ENCODE data around the gene CX3CL1.

The CX3CL1 gene

GRCh38 chr16:57383276-57384247 lies 11.3 kb downstream of the CX3CL1 start:
- Histone ChIP-seq H3K9ac (ENCODE audit: low read depth, low read length, poor library complexity, severe bottlenecking) (no peak overlapping the region), H3K4me1 (ENCODE audit: insufficient read depth, low read length, poor library complexity, severe bottlenecking) (peaks cover 13% of the 10 kb centered on the region), H3K4me3 (ENCODE audit: low read length, poor library complexity, severe bottlenecking) (no peak overlapping the region), H3K27me3 (ENCODE audit: insufficient read depth, low read length, poor library complexity, severe bottlenecking) (no peaks in the 10 kb centered on the region), H3K79me2 (ENCODE audit: insufficient read depth, low read length) (no peaks in the 10 kb centered on the region), H3F3A (ENCODE audit: low read depth) (no peaks in the 10 kb centered on the region), H2AFZ (ENCODE audit: low read length) (no peak overlapping the region), H3K4me2 (ENCODE audit: low read depth, low read length, poor library complexity, severe bottlenecking) (no peak overlapping the region), H4K20me1 (ENCODE audit: insufficient read depth, low read length, poor library complexity, severe bottlenecking) (no peaks in the 10 kb centered on the region), H3K9me2 (replicated peaks; ENCODE audit: low read depth, low read length) (no peaks in the 10 kb centered on the region), H3K36me3 (ENCODE audit: insufficient read depth, low read length) (no peaks in the 10 kb centered on the region), H3K9me3 (ENCODE audit: insufficient read depth, low read depth, low read length) (no peaks in the 10 kb centered on the region)
- TF ChIP-seq CTCF (conservative IDR thresholded peaks at IDR 0.05; ENCODE audit: low read length) (no peak), EZH2phosphoT487 (IDR thresholded peaks at IDR 0.05; ENCODE audit: borderline replicate concordance) (no peak)

- H3K36me3 ChIP-seq (ENCODE audit: insufficient read depth, low read length) = no peaks in the 10 kb centered on the region
- no peak overlapping the region for H2AFZ ChIP-seq (ENCODE audit: low read length)
- H3K9me2 ChIP-seq (replicated peaks; ENCODE audit: low read depth, low read length) = no peaks in the 10 kb centered on the region
- no peaks in the 10 kb centered on the region for H3K79me2 ChIP-seq (ENCODE audit: insufficient read depth, low read length)
- H3K9me3 ChIP-seq (ENCODE audit: insufficient read depth, low read depth, low read length) = no peaks in the 10 kb centered on the region
- no peaks in the 10 kb centered on the region for H3F3A ChIP-seq (ENCODE audit: low read depth)
- TF ChIP-seq EZH2phosphoT487 (IDR thresholded peaks at IDR 0.05; ENCODE audit: borderline replicate concordance) = no peak
- TF ChIP-seq CTCF (conservative IDR thresholded peaks at IDR 0.05; ENCODE audit: low read length) = no peak
- H4K20me1 ChIP-seq (ENCODE audit: insufficient read depth, low read length, poor library complexity, severe bottlenecking) = no peaks in the 10 kb centered on the region
- no peaks in the 10 kb centered on the region for H3K27me3 ChIP-seq (ENCODE audit: insufficient read depth, low read length, poor library complexity, severe bottlenecking)
- H3K9ac ChIP-seq (ENCODE audit: low read depth, low read length, poor library complexity, severe bottlenecking) = no peak overlapping the region
- H3K4me1 ChIP-seq (ENCODE audit: insufficient read depth, low read length, poor library complexity, severe bottlenecking) = peaks cover 13% of the 10 kb centered on the region
- no peak overlapping the region for H3K4me2 ChIP-seq (ENCODE audit: low read depth, low read length, poor library complexity, severe bottlenecking)
- no peak overlapping the region for H3K4me3 ChIP-seq (ENCODE audit: low read length, poor library complexity, severe bottlenecking)
Measured at GRCh38 chr16:57384248-57385070, 12.2 kb downstream of the CX3CL1 start.

GRCh38 chr16:57385083-57385482 lies 12.8 kb downstream of the CX3CL1 start:
- H3K4me2 ChIP-seq (ENCODE audit: low read depth, low read length, poor library complexity, severe bottlenecking) = no peak overlapping the region
- no peaks in the 10 kb centered on the region for H3F3A ChIP-seq (ENCODE audit: low read depth)
- TF ChIP-seq EZH2phosphoT487 (IDR thresholded peaks at IDR 0.05; ENCODE audit: borderline replicate concordance) = no peak
- TF ChIP-seq CTCF (conservative IDR thresholded peaks at IDR 0.05; ENCODE audit: low read length) = no peak
- no peaks in the 10 kb centered on the region for H3K27me3 ChIP-seq (ENCODE audit: insufficient read depth, low read length, poor library complexity, severe bottlenecking)
- no peaks in the 10 kb centered on the region for H3K9me3 ChIP-seq (ENCODE audit: insufficient read depth, low read depth, low read length)
- H2AFZ ChIP-seq (ENCODE audit: low read length) = no peak overlapping the region
- H3K79me2 ChIP-seq (ENCODE audit: insufficient read depth, low read length) = no peaks in the 10 kb centered on the region
- no peak overlapping the region for H3K9ac ChIP-seq (ENCODE audit: low read depth, low read length, poor library complexity, severe bottlenecking)
- H3K4me3 ChIP-seq (ENCODE audit: low read length, poor library complexity, severe bottlenecking) = no peak overlapping the region
- peaks cover 13% of the 10 kb centered on the region for H3K4me1 ChIP-seq (ENCODE audit: insufficient read depth, low read length, poor library complexity, severe bottlenecking)
- H4K20me1 ChIP-seq (ENCODE audit: insufficient read depth, low read length, poor library complexity, severe bottlenecking) = no peaks in the 10 kb centered on the region
- H3K9me2 ChIP-seq (replicated peaks; ENCODE audit: low read depth, low read length) = no peaks in the 10 kb centered on the region
- no peaks in the 10 kb centered on the region for H3K36me3 ChIP-seq (ENCODE audit: insufficient read depth, low read length)

All from Loucy (cell line).